Kidney epithelial cell (primary cell): ENCODE data around the gene MARCHF3. TPM values are rescaled to one million over a fixed set of nuclear protein-coding genes. Genes with fewer than 3 reads are reported as not detected.
"Not testable (repeated sequence)": the region's sequence is repeated elsewhere in the genome, so short reads cannot be mapped to it uniquely, and the experiment has no call there.

Source experiments
- DNase-seq: peaks from one replicate; pipeline ENCODE4 v3.0.0-alpha.2; 2010; ENCODE audit warnings: low read depth
- H3K27me3 ChIP-seq: 2 replicates; pipeline ENCODE4 v1.6.0; 2011; ENCODE audit warnings: low read length; ENCODE audit not compliant: control insufficient read depth, insufficient read depth
- H3K36me3 ChIP-seq: 2 replicates; pipeline ENCODE4 v1.5.1; 2011; ENCODE audit warnings: low read length; ENCODE audit not compliant: control insufficient read depth, insufficient read depth
- H3K4me3 ChIP-seq: 2 replicates; pipeline ENCODE4 v1.5.1; 2011; ENCODE audit warnings: low read depth, mild to moderate bottlenecking, control low read depth, low read length
- CTCF ChIP-seq: IDR thresholded peaks from 2 replicates; pipeline ENCODE4 v1.5.1; 2011; ENCODE audit warnings: mild to moderate bottlenecking, moderate library complexity, low read length, control low read depth, inconsistent platforms; ENCODE audit not compliant: insufficient read depth, poor library complexity, severe bottlenecking
- total RNA-seq: library from RNA; depleted of rRNA; stranded (reverse); fragments of >200 nt; gene quantifications from 2 replicates; pipeline ENCODE4 v1.2.3, GENCODE V29; 2015

MARCHF3 gene
- total RNA-seq, 1 donor from 2014 or later = 0.46 TPM

GRCh38 chr5:127008300-127008975 is 21.9 kb downstream of the MARCHF3 start:
- Histone ChIP-seq H3K36me3 (no peaks in the 10 kb centered on the region), H3K4me3 (no peak overlapping the region), H3K27me3 (no peaks in the 10 kb centered on the region)
- no peak for TF ChIP-seq CTCF
- no peak for DNase-seq

- no peak for DNase-seq
- no peak overlapping the region for H3K4me3 ChIP-seq
- H3K36me3 ChIP-seq = no peaks in the 10 kb centered on the region
- no peaks in the 10 kb centered on the region for H3K27me3 ChIP-seq
- TF ChIP-seq CTCF = no peak
Observed at GRCh38 chr5:127007522-127007921, 22.8 kb downstream of the MARCHF3 start.

GRCh38 chr5:127006744-127007143 is 23.6 kb downstream of the MARCHF3 start:
- TF ChIP-seq CTCF = no peak
- Histone ChIP-seq H3K4me3 (no peak overlapping the region), H3K27me3 (no peaks in the 10 kb centered on the region), H3K36me3 (no peaks in the 10 kb centered on the region)
- DNase-seq = no peak

- not testable (repeated sequence) for H3K36me3 ChIP-seq, DNase-seq, H3K4me3 ChIP-seq, H3K27me3 ChIP-seq
Observed at GRCh38 chr5:127005282-127005681, 25.1 kb downstream of the MARCHF3 start.

- no peak for DNase-seq
- TF ChIP-seq CTCF = no peak
- Histone ChIP-seq H3K4me3 (no peak overlapping the region), H3K36me3 (no peaks in the 10 kb centered on the region), H3K27me3 (no peaks in the 10 kb centered on the region)
Observed at GRCh38 chr5:127004721-127005120, 25.6 kb downstream of the MARCHF3 start.

- H3K36me3 ChIP-seq = no peaks in the 10 kb centered on the region
- no peak overlapping the region for H3K4me3 ChIP-seq
- no peak for TF ChIP-seq CTCF
- no peak for DNase-seq
- H3K27me3 ChIP-seq = no peaks in the 10 kb centered on the region
Observed at GRCh38 chr5:127003798-127004495, 26.4 kb downstream of the MARCHF3 start.
